Tibial nerve (tissue), 4 donors: ENCODE results near the gene CHRNA4. TPM values are rescaled to one million over a fixed set of nuclear protein-coding genes. Genes with fewer than 3 reads are reported as not detected.
"Not testable (repeated sequence)": the region's sequence is repeated elsewhere in the genome, so short reads cannot be mapped to it uniquely, and the experiment has no call there.

Source experiments
- DNase-seq, 2 donors: peaks; one replicate each; pipeline ENCODE4 v3.0.0-alpha.2; 2019; ENCODE audit warnings: low spot score in 2 of 2
- H3K27ac ChIP-seq, 4 donors: fragments of 200-600 bp; sonication (generic) in 3 of 4; one replicate each; pipeline ENCODE4 v1.5.1; 2017 to 2019; ENCODE audit warnings: mild to moderate bottlenecking in 1 of 4
- H3K27me3 ChIP-seq, 2 donors: fragments of 200-600 bp; sonication (generic) in 1 of 2; one replicate each; pipeline versions ENCODE4 v1.5.1 to v1.6.0; 2017 to 2019
- H3K36me3 ChIP-seq, 3 donors: fragments of 200-600 bp; sonication (generic); one replicate each; pipeline ENCODE4 v1.5.1; 2018 to 2019
- H3K4me1 ChIP-seq, 4 donors: fragments of 200-600 bp; sonication (generic) in 3 of 4; one replicate each; pipeline ENCODE4 v1.5.1; 2017 to 2019
- H3K4me3 ChIP-seq, 4 donors: fragments of 200-600 bp; sonication (generic) in 3 of 4; one replicate each; pipeline ENCODE4 v1.5.1; 2017 to 2019; ENCODE audit warnings: mild to moderate bottlenecking in 1 of 4, moderate library complexity in 1 of 4
- H3K9me3 ChIP-seq, 4 donors: fragments of 200-600 bp; sonication (generic) in 3 of 4; one replicate each; pipeline ENCODE4 v1.5.1; 2017 to 2019
- CTCF ChIP-seq, 5 experiments: fragments of 200-600 bp in 3 of 5; fragments of 450-650 bp in 2 of 5; sonication (generic) in 3 of 5; IDR thresholded peaks; one replicate each; pipeline ENCODE4 v1.5.1; 2016 to 2019; ENCODE audit warnings: antibody characterized with exemption in 5 of 5, mild to moderate bottlenecking in 3 of 5, moderate library complexity in 2 of 5
- EP300 ChIP-seq, 2 donors: sonication (generic); formaldehyde crosslinking; IDR thresholded peaks; one replicate each; pipeline ENCODE4 v1.6.1; 2017; ENCODE audit warnings: antibody characterized with exemption in 2 of 2, mild to moderate bottlenecking in 1 of 2
- POLR2A ChIP-seq, 2 donors: fragments of 450-650 bp; IDR thresholded peaks; one replicate each; pipeline ENCODE4 v1.6.1; 2017; ENCODE audit warnings: antibody characterized with exemption in 2 of 2, mild to moderate bottlenecking in 2 of 2, moderate library complexity in 2 of 2
- WGBS, 2 donors: methylation state at CpG; one replicate each; pipeline ENCODE4 v1.1.5; 2018; 5-methylcytosine and 5-hydroxymethylcytosine counted together
- total RNA-seq, 4 donors: library from RNA; depleted of rRNA; stranded (reverse); fragments of >200 nt; gene quantifications; one replicate each; pipeline ENCODE4 v1.1.0, GENCODE V29; 2016

The CHRNA4 gene
- total RNA-seq, 4 donors from 2014 or later = 0.20 to 1.5 TPM; not detected in 2

- TF ChIP-seq POLR2A (IDR thresholded peaks at IDR 0.05) (no peak), EP300 (IDR thresholded peaks at IDR 0.05) (no peak), CTCF (IDR thresholded peaks at IDR 0.05) (no peak)
- Histone ChIP-seq H3K4me1 (peaks cover 0 to 6% (median 0%) of the 10 kb centered on the region in 4 donors), H3K36me3 (no peaks in the 10 kb centered on the region), H3K9me3 (peaks cover 0 to 7% (median under 1%) of the 10 kb centered on the region in 4 donors), H3K27me3 (peaks cover 0 to 48% of the 10 kb centered on the region in 2 donors), H3K4me3 (no peak overlapping the region), H3K27ac (no peak overlapping the region)
- 70 to 83% methylated on average over 9 to 33 of the region's 35 CpGs for WGBS, 2 donors
- no peak for DNase-seq
Observed at GRCh38 chr20:63306673-63307537, 54.2 kb downstream of the CHRNA4 start.

GRCh38 chr20:63305933-63306672 lies 55.0 kb downstream of the CHRNA4 start:
- H3K27ac ChIP-seq, H3K4me1 ChIP-seq, H3K4me3 ChIP-seq, DNase-seq, H3K36me3 ChIP-seq: not testable (repeated sequence)
- Histone ChIP-seq H3K27me3 (peaks cover 0 to 48% of the 10 kb centered on the region in 2 donors), H3K9me3 (peaks cover 0 to 15% (median 3%) of the 10 kb centered on the region in 4 donors)
- whole genome bisulfite sequencing, 2 donors = 77 to 78% methylated on average over 21 to 26 of the region's 30 CpGs

- Histone ChIP-seq H3K27ac (no peak overlapping the region), H3K27me3 (peaks cover 0 to 50% of the 10 kb centered on the region in 2 donors), H3K4me1 (peaks cover 0 to 6% (median 0%) of the 10 kb centered on the region in 4 donors), H3K4me3 (no peak overlapping the region), H3K9me3 (peaks cover 0 to 17% (median 4%) of the 10 kb centered on the region in 4 donors), H3K36me3 (no peaks in the 10 kb centered on the region)
- WGBS, 2 donors = 48 to 57% methylated on average over 5 to 8 of the region's 8 CpGs
- DNase-seq = no peak
- TF ChIP-seq EP300 (IDR thresholded peaks at IDR 0.05) (no peak), POLR2A (IDR thresholded peaks at IDR 0.05) (no peak), CTCF (IDR thresholded peaks at IDR 0.05) (no peak)
Observed at GRCh38 chr20:63305393-63305792, 55.8 kb downstream of the CHRNA4 start.

GRCh38 chr20:63303095-63303666 lies 58.0 kb downstream of the CHRNA4 start:
- H3K36me3 ChIP-seq = no peaks in the 10 kb centered on the region
- DNase-seq = no peak
- 62 to 65% methylated on average over 5 of the region's 5 CpGs for WGBS, 2 donors

More at GRCh38 chr20:63303095-63303666, 58.0 kb downstream of the CHRNA4 start:
- Histone ChIP-seq H3K27ac (no peak overlapping the region), H3K4me3 (no peak overlapping the region), H3K9me3 (peaks cover 0 to 17% (median 4%) of the 10 kb centered on the region in 4 donors), H3K4me1 (no peaks in the 10 kb centered on the region), H3K27me3 (peaks cover 0 to 50% of the 10 kb centered on the region in 2 donors)
- no peak for TF ChIP-seq CTCF (IDR thresholded peaks at IDR 0.05)
- no peak for TF ChIP-seq POLR2A (IDR thresholded peaks at IDR 0.05)
- TF ChIP-seq EP300 (IDR thresholded peaks at IDR 0.05) = no peak
